H1 (cell line): ENCODE measurements around the gene LCN6.

ENCODE experiments used
- JUND ChIP-seq: IDR thresholded peaks from 2 replicates; pipeline ENCODE4 v1.6.1; 2011; ENCODE audit warnings: mild to moderate bottlenecking, improper control_type of control experiment, low read length
- POLR2A ChIP-seq, 2 experiments: IDR thresholded peaks; 1 replicate in 1 of 2; 2 replicates in 1 of 2; pipeline ENCODE4 v1.6.1; 2011; ENCODE audit warnings: low read depth in 2 of 2, low read length in 2 of 2, mild to moderate bottlenecking in 2 of 2; ENCODE audit errors: control extremely low read depth in 1 of 2

DNA sequence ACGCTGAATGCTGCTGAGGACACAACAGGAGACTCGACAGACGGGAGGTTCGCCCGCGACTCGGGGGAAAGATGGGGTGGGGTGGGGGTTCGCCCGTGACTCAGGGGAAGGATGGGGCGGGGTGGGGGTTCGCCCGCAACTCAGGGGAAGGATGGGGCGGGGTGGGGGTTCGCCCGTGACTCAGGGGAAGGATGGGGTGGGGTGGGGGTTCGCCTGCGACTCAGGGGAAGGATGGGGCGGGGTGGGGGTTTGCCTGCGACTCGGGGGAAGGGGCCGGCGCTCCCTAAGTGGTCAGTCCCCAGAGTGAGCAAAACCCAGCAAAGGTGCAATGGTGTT, 2.2 kb downstream of the LCN6 start:
- no peak for TF ChIP-seq JUND
- TF ChIP-seq POLR2A (IDR thresholded peaks at IDR 0.05; ENCODE audit: control extremely low read depth in 1 of 2, low read depth in 2 of 2, low read length in 2 of 2), result no peak
